ENCODE measurements around the gene CLTA. TPM values are rescaled to one million over a fixed set of nuclear protein-coding genes. Genes with fewer than 3 reads are reported as not detected.

The CLTA gene
- total and polyA plus RNA-seq, 10 of the 15 experiments (the other 5 are each of a cell fraction or from before 2014, with no cell fraction given), result 49.0 to 241 (median 168) TPM

- Histone ChIP-seq H3K4me1 (ENCODE audit: control insufficient read depth, insufficient read depth, low read length) (peaks cover under 1% of the 10 kb centered on the region; the same call in 1 of the 2 replicates), H3K4me3 (no peak overlapping the region), H3K79me2 (ENCODE audit: control insufficient read depth, insufficient read depth, low read length) (no peaks in the 10 kb centered on the region), H3K4me2 (ENCODE audit: control insufficient read depth, insufficient read depth) (no peak overlapping the region), H3K27me3 (replicated peaks in 1 of 2; ENCODE audit: control insufficient read depth in 2 of 2, insufficient read depth in 2 of 2, low read length in 1 of 2) (no peaks in the 10 kb centered on the region; a peak in 2 of 4 replicates), H2AFZ (ENCODE audit: control insufficient read depth, low read depth, low read length) (no peak overlapping the region), H3K36me3 (ENCODE audit: control insufficient read depth in 2 of 2, insufficient read depth in 2 of 2, low read length in 1 of 2) (no peaks in the 10 kb centered on the region), H4K20me1 (ENCODE audit: control insufficient read depth, insufficient read depth) (no peaks in the 10 kb centered on the region), H3K27ac (ENCODE audit: control insufficient read depth, insufficient read depth) (no peak overlapping the region), H3K9me3 (replicated peaks; ENCODE audit: control insufficient read depth, insufficient read depth, low read length) (no peaks in the 10 kb centered on the region; the same call in 2 of the 3 replicates), H3K9ac (ENCODE audit: control insufficient read depth, insufficient read depth, low read length) (no peak overlapping the region)
- BruUV-seq (replicated peaks), result no TSS peak
- 70% methylated on average over 2 of the region's 2 CpGs for WGBS (ENCODE audit: insufficient coverage, insufficient replicate concordance, low lambda C conversion rate, missing lambda C conversion rate)
- ChIA-PET CTCF (interaction anchor here (1.2 kb wide), 1 partner anchor 58 kb away, joined by 3 read pairs; no protein-coding TSS in a partner anchor), SMC1A (ENCODE audit: uncharacterized antibody, unreplicated experiment) (no interaction called here), RAD21 (ENCODE audit: unreplicated experiment) (interaction anchor here (0.7 kb wide), 1 partner anchor 57 kb away, joined by 3 read pairs; no protein-coding TSS in a partner anchor), POLR2A (no interaction called here)
- intact Hi-C loops (cut with micrococcal nuclease; ENCODE audit: unreplicated experiment), result loop anchor here (10.0 kb wide), 1 partner anchor 126 kb away; the partner anchor contains the start of gene RECK
- ATAC-seq, result no peak
- in situ Hi-C loops (cut with MboI), result no loop called here
- FAIRE-seq, result no peak
- no peak for DNase-seq (ENCODE audit: low read depth, low spot score)
- TF ChIP-seq BHLHE40 (IDR thresholded peaks at IDR 0.05; ENCODE audit: borderline replicate concordance in 1 of 2, low read depth in 2 of 2, low read length in 1 of 2) (no peak), SMAD1 (IDR thresholded peaks at IDR 0.05; ENCODE audit: low read depth, partially characterized antibody) (no peak), CHD4 (IDR thresholded peaks at IDR 0.05) (no peak), TARDBP (IDR thresholded peaks at IDR 0.05; ENCODE audit: borderline replicate concordance) (no peak), CBX3 (IDR thresholded peaks at IDR 0.05; ENCODE audit: borderline replicate concordance, low read depth) (no peak), SMARCA5 (IDR thresholded peaks at IDR 0.05) (no peak), RFX5 (IDR thresholded peaks at IDR 0.05; ENCODE audit: low read depth, low read length) (no peak), RB1 (IDR thresholded peaks at IDR 0.05; ENCODE audit: borderline replicate concordance) (no peak), YY1 (IDR thresholded peaks at IDR 0.05; ENCODE audit: low read depth, low read length) (no peak), NFXL1 (IDR thresholded peaks at IDR 0.05; ENCODE audit: borderline replicate concordance) (no peak), ZNF592 (IDR thresholded peaks at IDR 0.05) (no peak), BCL3 (IDR thresholded peaks at IDR 0.05; ENCODE audit: borderline replicate concordance, insufficient read depth, low read depth, low read length, poor library complexity, severe bottlenecking) (no peak), GABPA (IDR thresholded peaks at IDR 0.05; ENCODE audit: low read depth) (no peak), ASH2L (IDR thresholded peaks at IDR 0.05; ENCODE audit: borderline replicate concordance, low read depth) (no peak), CEBPB (IDR thresholded peaks at IDR 0.05; ENCODE audit: borderline replicate concordance in 1 of 2, low read depth in 2 of 2, low read length in 2 of 2) (no peak)
These were observed 29.5 kb upstream of the CLTA start for GRCh38 chr9:36161187-36161586.
